NT2/D1 (cell line): ENCODE data around the gene CNTNAP1.

ENCODE experiments used
- YY1 ChIP-seq: IDR thresholded peaks from 2 replicates; pipeline ENCODE4 v1.6.1; 2011; ENCODE audit not compliant: insufficient read length, insufficient read depth
- ZNF274 ChIP-seq: IDR thresholded peaks from 2 replicates; pipeline ENCODE4 v1.6.1; 2011; ENCODE audit warnings: mild to moderate bottlenecking, low read depth, low read length

DNA sequence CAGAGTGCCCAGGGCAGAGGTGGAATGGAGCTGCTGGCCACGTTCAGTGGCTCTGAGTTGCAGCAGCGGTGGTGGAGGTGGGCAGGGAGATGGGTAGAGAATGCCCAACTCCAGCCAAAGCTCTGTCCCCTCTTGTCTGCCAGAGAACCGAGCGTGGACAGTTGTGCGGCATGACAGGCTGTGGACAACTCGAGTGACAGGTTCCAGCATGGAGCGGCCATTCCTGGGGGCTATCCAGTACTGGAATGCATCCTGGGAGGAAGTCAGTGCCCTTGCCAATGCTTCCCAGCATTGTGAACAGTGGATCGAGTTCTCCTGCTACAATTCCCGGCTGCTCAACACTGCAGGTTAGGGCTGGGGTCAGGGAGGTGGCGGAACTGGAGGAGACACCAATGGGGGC, 8.3 kb downstream of the CNTNAP1 start:
- TF ChIP-seq YY1 (no peak), ZNF274 (no peak)
